Testis (tissue), 3 donors: ENCODE measurements around the gene TINCR. TPM values are rescaled to one million over a fixed set of nuclear protein-coding genes. Genes with fewer than 3 reads are reported as not detected.

Experiments
- polyA plus RNA-seq: library from polyadenylated mRNA; stranded (reverse); fragments of 350-450 nt; fragmentation: Illumina TruSeq; extraction: RNeasy Lipid Tissue Mini Kit (QIAGEN cat#74804); gene quantifications from one replicate; pipeline ENCODE4 v1.2.3, GENCODE V29; 2014; ENCODE audit warnings: low read depth, low replicate concordance; ENCODE audit not compliant: insufficient read depth
- small RNA-seq, 2 donors: library from RNA; depleted of rRNA; stranded (forward); fragments of <200 nt; gene quantifications; one replicate each; pipeline ENCODE3, GENCODE V24; 2016
- total RNA-seq, 2 donors: library from RNA; depleted of rRNA; stranded (reverse); fragments of >200 nt; gene quantifications; one replicate each; pipeline ENCODE4 v1.2.3, GENCODE V29; 2016

Gene TINCR
- total and polyA plus RNA-seq, 3 donors from 2014 or later: 3.0 to 7.0 (median 5.6) TPM

Small RNAs within 50 kb of the gene (small RNA-seq; reads per million reads assigned to genes)
- 0 reads per million in 2 donors for gene SNRPEP4

Other genes starting within 250 kb of the TINCR start
- gene PTPRS, start 227.1 kb downstream of the TINCR start, total RNA-seq: 100 to 1,000 TPM in 1 of 2 donors, 10 to 100 TPM in 1; 85.6 to 138 TPM
- 27.1 TPM for gene PTPRS, start 227.1 kb downstream of the TINCR start, polyA plus RNA-seq
- gene ZNRF4, start 112.5 kb downstream of the TINCR start, total RNA-seq: 100 to 1,000 TPM in 1 of 2 donors, 10 to 100 TPM in 1; 74.1 to 137 TPM
- gene ZNRF4, start 112.5 kb downstream of the TINCR start, polyA plus RNA-seq: 147 TPM
- gene SAFB2, start 54.8 kb upstream of the TINCR start, total RNA-seq: 100 to 1,000 TPM; 173 to 209 TPM
- 84.1 TPM for gene SAFB2, start 54.8 kb upstream of the TINCR start, polyA plus RNA-seq
- 100 to 1,000 TPM; 202 to 220 TPM for gene SAFB, start 55.1 kb upstream of the TINCR start, total RNA-seq
- gene SAFB, start 55.1 kb upstream of the TINCR start, polyA plus RNA-seq: 83.2 TPM
- gene MICOS13, start 112.6 kb upstream of the TINCR start, total RNA-seq: 100 to 1,000 TPM in 1 of 2 donors, 10 to 100 TPM in 1; 98.0 to 198 TPM
- gene MICOS13, start 112.6 kb upstream of the TINCR start, polyA plus RNA-seq: 152 TPM
- gene HSD11B1L, start 113.1 kb upstream of the TINCR start, total RNA-seq: 10 to 100 TPM; 18.8 to 21.0 TPM
- gene HSD11B1L, start 113.1 kb upstream of the TINCR start, polyA plus RNA-seq: 8.1 TPM
- 100 to 1,000 TPM; 331 to 531 TPM for gene RPL36, start 122.3 kb upstream of the TINCR start, total RNA-seq
- 497 TPM for gene RPL36, start 122.3 kb upstream of the TINCR start, polyA plus RNA-seq
- 100 to 1,000 TPM; 100 to 133 TPM for gene LONP1, start 152.2 kb upstream of the TINCR start, total RNA-seq
- gene LONP1, start 152.2 kb upstream of the TINCR start, polyA plus RNA-seq: 48.1 TPM
- 1 to 10 TPM; 6.1 to 9.3 TPM for gene CATSPERD, start 152.7 kb upstream of the TINCR start, total RNA-seq
- 31.3 TPM for gene CATSPERD, start 152.7 kb upstream of the TINCR start, polyA plus RNA-seq
- gene PRR22, start 216.8 kb upstream of the TINCR start, total RNA-seq: 10 to 100 TPM; 24.0 to 35.0 TPM
- gene PRR22, start 216.8 kb upstream of the TINCR start, polyA plus RNA-seq: 54.9 TPM
- gene DUS3L, start 223.2 kb upstream of the TINCR start, total RNA-seq: 100 to 1,000 TPM in 1 of 2 donors, 10 to 100 TPM in 1; 92.2 to 114 TPM
- 75.6 TPM for gene DUS3L, start 223.2 kb upstream of the TINCR start, polyA plus RNA-seq
- 10 to 100 TPM in 1 of 2 donors, 1 to 10 TPM in 1; 6.5 to 13.5 TPM for gene NRTN, start 237.1 kb upstream of the TINCR start, total RNA-seq
- 1.7 TPM for gene NRTN, start 237.1 kb upstream of the TINCR start, polyA plus RNA-seq